Stimulated activated naive B cell treated with anti-CD40 and anti-IgM and Interleukin-4, amounts not matched to agents 10 μg/mL and 1 μg/mL and 100 μg/mL, for 72 hours (primary cell): ENCODE data around the gene NUP188.

Experiments
- ATAC-seq, 2 donors: fragments of 150-1000 bp; cut with Tn5 transposase; replicated peaks; 2 replicates each; pipeline ENCODE4 v1.10.0; 2021; ENCODE audit warnings: moderate library complexity in 1 of 2
- DNase-seq: peaks from one replicate; pipeline ENCODE4 v3.0.0; 2021
- H3K27ac Mint-ChIP-seq: one replicate; pipeline ENCODE4 v1.8.0; 2022; ENCODE audit warnings: mild to moderate bottlenecking, mixed read lengths
- H3K27me3 Mint-ChIP-seq, 2 donors: one replicate each; pipeline ENCODE4 v1.8.0; 2022; ENCODE audit warnings: mixed read lengths in 2 of 2
- H3K36me3 Mint-ChIP-seq, 2 donors: one replicate each; pipeline ENCODE4 v1.8.0; 2022; ENCODE audit warnings: mixed read lengths in 2 of 2, mild to moderate bottlenecking in 1 of 2
- H3K4me1 Mint-ChIP-seq, 2 donors: one replicate each; pipeline ENCODE4 v1.8.0; 2022; ENCODE audit warnings: mixed read lengths in 2 of 2, mild to moderate bottlenecking in 1 of 2
- H3K4me3 Mint-ChIP-seq, 2 donors: one replicate each; pipeline ENCODE4 v1.8.0; 2022; ENCODE audit warnings: mild to moderate bottlenecking in 2 of 2, mixed read lengths in 2 of 2, moderate library complexity in 1 of 2
- H3K9me3 Mint-ChIP-seq, 2 donors: one replicate each; pipeline ENCODE4 v1.8.0; 2022; ENCODE audit warnings: mixed read lengths in 2 of 2, mild to moderate bottlenecking in 1 of 2

The NUP188 gene

GRCh38 chr9:128947527-128948301 lies at the start of gene NUP188, which contains the start of gene DOLK:
NUP188 (plus strand) TSS chr9:128947699; CDS start chr9:128947720, 21 bp downstream.
DOLK (minus strand) TSS chr9:128947603; CDS start chr9:128947303, 300 bp downstream.
- DNase-seq (peak; percentile 96), ATAC-seq (peak; percentile 83 to 84)
- no peaks in the 10 kb centered on the region for H3K27me3 Mint-ChIP-seq
- peak within 1 kb of the TSS; percentile 98 for H3K27ac Mint-ChIP-seq
- H3K9me3 Mint-ChIP-seq: no peaks in the 10 kb centered on the region
- peaks cover 18 to 39% of the 10 kb centered on the region in 2 donors for H3K36me3 Mint-ChIP-seq
- peaks cover 22 to 47% of the 10 kb centered on the region in 2 donors for H3K4me1 Mint-ChIP-seq
- H3K4me3 Mint-ChIP-seq: peak within 1 kb of the TSS; percentile 99 to 100

- Mint-ChIP-seq H3K4me3 (no peak overlapping the region), H3K27ac (peak overlapping the region; percentile 90), H3K4me1 (peaks cover 30 to 45% of the 10 kb centered on the region in 2 donors), H3K9me3 (no peaks in the 10 kb centered on the region), H3K27me3 (no peaks in the 10 kb centered on the region), H3K36me3 (peaks cover 7 to 11% of the 10 kb centered on the region in 2 donors)
- DNase-seq (no peak), ATAC-seq (no peak)
Measured at GRCh38 chr9:128898382-128898781, 49.1 kb upstream of the NUP188 start.

- Mint-ChIP-seq H3K9me3 (no peaks in the 10 kb centered on the region), H3K4me1 (peaks cover 32 to 45% of the 10 kb centered on the region in 2 donors), H3K36me3 (peaks cover 7 to 11% of the 10 kb centered on the region in 2 donors)
Measured at GRCh38 chr9:128898845-128899565, 48.5 kb upstream of the NUP188 start.

GRCh38 chr9:128899566-128900322 lies 47.8 kb upstream of the NUP188 start:
- peak; percentile 22 to 37 for ATAC-seq
- peak overlapping the region; percentile 76 for H3K27ac Mint-ChIP-seq
- H3K27me3 Mint-ChIP-seq: no peaks in the 10 kb centered on the region

More at GRCh38 chr9:128898845-128899565, 48.5 kb upstream of the NUP188 start:
- Mint-ChIP-seq H3K27ac (peak overlapping the region; percentile 76), H3K4me3 (peak overlapping the region in 1 of 2 donors; percentile 31), H3K27me3 (no peaks in the 10 kb centered on the region)
- ATAC-seq: peak in 1 of 2 donors; percentile 2
- no peak for DNase-seq

GRCh38 chr9:128901379-128901778 lies 46.1 kb upstream of the NUP188 start:
- Mint-ChIP-seq H3K36me3 (peaks cover 7% of the 10 kb centered on the region in 2 donors), H3K27me3 (no peaks in the 10 kb centered on the region), H3K4me3 (no peak overlapping the region), H3K27ac (no peak overlapping the region), H3K9me3 (no peaks in the 10 kb centered on the region), H3K4me1 (peaks cover 30 to 45% of the 10 kb centered on the region in 2 donors)
- ATAC-seq (no peak), DNase-seq (no peak)

More at GRCh38 chr9:128899566-128900322, 47.8 kb upstream of the NUP188 start:
- Mint-ChIP-seq H3K4me1 (peaks cover 32 to 45% of the 10 kb centered on the region in 2 donors), H3K36me3 (peaks cover 7 to 10% of the 10 kb centered on the region in 2 donors), H3K9me3 (no peaks in the 10 kb centered on the region), H3K4me3 (peak overlapping the region in 1 of 2 donors; percentile 31)
- no peak for DNase-seq

- H3K4me3 Mint-ChIP-seq: peak overlapping the region in 1 of 2 donors; percentile 52
- no peak for DNase-seq
- H3K27ac Mint-ChIP-seq: peak overlapping the region; percentile 94
- peak in 1 of 2 donors; percentile 11 for ATAC-seq
- no peaks in the 10 kb centered on the region for H3K27me3 Mint-ChIP-seq
- H3K4me1 Mint-ChIP-seq: peaks cover 32 to 45% of the 10 kb centered on the region in 2 donors
- H3K36me3 Mint-ChIP-seq: peaks cover 7 to 10% of the 10 kb centered on the region in 2 donors
- H3K9me3 Mint-ChIP-seq: no peaks in the 10 kb centered on the region
Measured at GRCh38 chr9:128901822-128902221, 45.7 kb upstream of the NUP188 start.

GRCh38 chr9:128902351-128903078 lies 45.0 kb upstream of the NUP188 start:
- H3K9me3 Mint-ChIP-seq: no peaks in the 10 kb centered on the region
- H3K36me3 Mint-ChIP-seq: peaks cover 8 to 9% of the 10 kb centered on the region in 2 donors
- peak overlapping the region; percentile 52 to 64 for H3K4me3 Mint-ChIP-seq
- DNase-seq (peak; percentile 53), ATAC-seq (peak; percentile 95 to 97)
- peak overlapping the region; percentile 94 for H3K27ac Mint-ChIP-seq
- no peaks in the 10 kb centered on the region for H3K27me3 Mint-ChIP-seq
- H3K4me1 Mint-ChIP-seq: peaks cover 34 to 45% of the 10 kb centered on the region in 2 donors

- H3K9me3 Mint-ChIP-seq: no peaks in the 10 kb centered on the region
- H3K27ac Mint-ChIP-seq: peak overlapping the region; percentile 94
- ATAC-seq (no peak), DNase-seq (no peak)
- no peaks in the 10 kb centered on the region for H3K27me3 Mint-ChIP-seq
- peaks cover 12 to 14% of the 10 kb centered on the region in 2 donors for H3K36me3 Mint-ChIP-seq
- no peak overlapping the region for H3K4me3 Mint-ChIP-seq
- H3K4me1 Mint-ChIP-seq: peaks cover 34 to 40% of the 10 kb centered on the region in 2 donors
Measured at GRCh38 chr9:128903079-128903461, 44.4 kb upstream of the NUP188 start.

- no peak for DNase-seq
- peaks cover 18 to 20% of the 10 kb centered on the region in 2 donors for H3K36me3 Mint-ChIP-seq
- H3K4me3 Mint-ChIP-seq: no peak overlapping the region
- H3K9me3 Mint-ChIP-seq: no peaks in the 10 kb centered on the region
- H3K27ac Mint-ChIP-seq: no peak overlapping the region
- ATAC-seq: no peak
- H3K27me3 Mint-ChIP-seq: no peaks in the 10 kb centered on the region
- H3K4me1 Mint-ChIP-seq: peaks cover 30% of the 10 kb centered on the region in 2 donors
Measured at GRCh38 chr9:128903871-128904620, 43.5 kb upstream of the NUP188 start.

GRCh38 chr9:128905964-128906363 lies 41.5 kb upstream of the NUP188 start:
- DNase-seq: no peak
- H3K4me3 Mint-ChIP-seq: no peak overlapping the region
- peaks cover 27 to 30% of the 10 kb centered on the region in 2 donors for H3K36me3 Mint-ChIP-seq
- H3K9me3 Mint-ChIP-seq: no peaks in the 10 kb centered on the region
- no peaks in the 10 kb centered on the region for H3K27me3 Mint-ChIP-seq
- no peak for ATAC-seq
- H3K27ac Mint-ChIP-seq: no peak overlapping the region
- peaks cover 17 to 23% of the 10 kb centered on the region in 2 donors for H3K4me1 Mint-ChIP-seq

GRCh38 chr9:128906741-128907140 lies 40.8 kb upstream of the NUP188 start:
- DNase-seq (no peak), ATAC-seq (no peak)
- Mint-ChIP-seq H3K27ac (peak overlapping the region; percentile 37), H3K4me1 (peaks cover 15 to 22% of the 10 kb centered on the region in 2 donors), H3K36me3 (peaks cover 27 to 30% of the 10 kb centered on the region in 2 donors), H3K9me3 (no peaks in the 10 kb centered on the region), H3K4me3 (no peak overlapping the region), H3K27me3 (no peaks in the 10 kb centered on the region)

- H3K4me1 Mint-ChIP-seq: peaks cover 6 to 19% of the 10 kb centered on the region in 2 donors
- no peak for DNase-seq
- no peaks in the 10 kb centered on the region for H3K27me3 Mint-ChIP-seq
- no peaks in the 10 kb centered on the region for H3K9me3 Mint-ChIP-seq
- no peak for ATAC-seq
- H3K36me3 Mint-ChIP-seq: peaks cover 35 to 39% of the 10 kb centered on the region in 2 donors
- no peak overlapping the region for H3K4me3 Mint-ChIP-seq
- H3K27ac Mint-ChIP-seq: no peak overlapping the region
Measured at GRCh38 chr9:128908372-128908771, 39.1 kb upstream of the NUP188 start.

GRCh38 chr9:128909859-128910258 lies 37.6 kb upstream of the NUP188 start:
- ATAC-seq: no peak

More at GRCh38 chr9:128909859-128910258, 37.6 kb upstream of the NUP188 start:
- no peaks in the 10 kb centered on the region for H3K9me3 Mint-ChIP-seq
- H3K4me1 Mint-ChIP-seq: peaks cover 6 to 17% of the 10 kb centered on the region in 2 donors
- H3K27me3 Mint-ChIP-seq: no peaks in the 10 kb centered on the region
- peaks cover 35 to 39% of the 10 kb centered on the region in 2 donors for H3K36me3 Mint-ChIP-seq
- DNase-seq: no peak
- H3K4me3 Mint-ChIP-seq: no peak overlapping the region
- no peak overlapping the region for H3K27ac Mint-ChIP-seq
